ENCODE data around the gene DNAH8.

Gene DNAH8

DNA sequence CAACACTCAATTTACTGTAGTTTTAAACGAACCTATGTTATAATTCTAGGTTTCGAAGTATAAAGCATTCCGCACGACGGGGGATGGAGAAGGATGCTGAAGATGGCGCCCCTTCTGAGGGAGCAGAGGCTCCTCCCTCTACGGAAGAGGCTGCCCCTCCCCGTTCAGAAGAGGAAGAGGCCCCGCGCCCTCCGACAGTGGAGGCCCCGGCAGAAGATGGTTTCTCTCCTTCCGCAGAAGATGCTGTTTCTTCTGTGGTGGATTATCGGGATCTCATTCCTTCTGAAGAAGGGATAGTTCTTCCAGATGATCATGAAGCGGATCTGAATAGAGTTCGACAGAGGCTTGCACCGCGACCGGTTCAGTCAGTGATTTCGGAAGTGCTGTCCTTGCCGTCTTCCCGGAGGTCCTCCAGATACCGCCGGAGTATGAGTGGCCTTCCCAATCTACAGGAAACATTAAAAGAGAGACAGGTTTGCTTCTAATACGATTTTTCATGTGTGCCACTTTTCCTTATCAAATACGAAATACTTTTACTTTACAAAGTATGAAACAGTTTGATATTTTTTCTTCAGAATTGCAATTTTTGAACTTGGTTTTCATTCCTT is 7.7 kb downstream of the DNAH8 start:
- H3K27me3 ChIP-seq (ENCODE audit: control insufficient read depth in 1 of 2, insufficient read depth in 2 of 2, low read length in 2 of 2) = peaks cover 0 to 6% of the 10 kb centered on the region in 2 donors
- H3K9ac ChIP-seq (ENCODE audit: low read length in 2 of 2) = no peak overlapping the region
- no peak overlapping the region for H3K4me3 ChIP-seq (ENCODE audit: low read length in 2 of 2)
- H3K36me3 ChIP-seq (ENCODE audit: control insufficient read depth in 2 of 2, insufficient read depth in 2 of 2, low read length in 2 of 2) = no peaks in the 10 kb centered on the region
- H3K27ac ChIP-seq (ENCODE audit: low read length) = no peak overlapping the region
- no peaks in the 10 kb centered on the region for H3K9me3 ChIP-seq (ENCODE audit: control insufficient read depth in 2 of 2, low read length in 2 of 2)
- H3K4me1 ChIP-seq (ENCODE audit: control insufficient read depth, insufficient read depth, low read length) = no peaks in the 10 kb centered on the region

DNA sequence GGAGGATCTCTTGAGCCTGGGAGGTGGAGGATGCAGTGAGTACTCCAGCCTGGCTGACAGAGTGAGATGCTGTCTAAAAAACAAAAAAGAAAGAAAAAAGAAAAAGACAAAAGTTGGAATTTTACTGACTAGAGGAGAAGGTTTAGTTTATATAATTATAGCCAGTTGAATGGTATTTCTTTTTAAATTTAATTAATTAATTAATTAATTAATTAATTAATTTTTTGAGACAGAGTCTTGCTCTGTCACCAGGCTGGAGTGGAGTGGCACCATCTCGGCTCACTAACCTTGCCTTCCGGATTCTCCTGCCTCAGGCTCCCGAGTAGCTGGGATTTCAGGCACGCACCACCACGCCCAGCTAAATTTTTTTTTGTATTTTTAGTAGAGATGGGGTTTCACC is 8.7 kb downstream of the DNAH8 start:
- Histone ChIP-seq H3K27me3 (ENCODE audit: control insufficient read depth in 1 of 2, insufficient read depth in 2 of 2, low read length in 2 of 2) (peaks cover 0 to 6% of the 10 kb centered on the region in 2 donors), H3K4me1 (ENCODE audit: control insufficient read depth, insufficient read depth, low read length) (no peaks in the 10 kb centered on the region), H3K27ac (ENCODE audit: low read length) (no peak overlapping the region), H3K9me3 (ENCODE audit: control insufficient read depth in 2 of 2, low read length in 2 of 2) (no peaks in the 10 kb centered on the region), H3K4me3 (ENCODE audit: low read length in 2 of 2) (no peak overlapping the region), H3K36me3 (ENCODE audit: control insufficient read depth in 2 of 2, insufficient read depth in 2 of 2, low read length in 2 of 2) (no peaks in the 10 kb centered on the region), H3K9ac (ENCODE audit: low read length in 2 of 2) (no peak overlapping the region)

- Histone ChIP-seq H3K9ac (ENCODE audit: low read length in 2 of 2) (no peak overlapping the region), H3K4me1 (ENCODE audit: control insufficient read depth, insufficient read depth, low read length) (no peaks in the 10 kb centered on the region), H3K4me3 (ENCODE audit: low read length in 2 of 2) (no peak overlapping the region), H3K27ac (ENCODE audit: low read length) (no peak overlapping the region), H3K36me3 (ENCODE audit: control insufficient read depth in 2 of 2, insufficient read depth in 2 of 2, low read length in 2 of 2) (no peaks in the 10 kb centered on the region), H3K27me3 (ENCODE audit: control insufficient read depth in 1 of 2, insufficient read depth in 2 of 2, low read length in 2 of 2) (peaks cover 0 to 5% of the 10 kb centered on the region in 2 donors), H3K9me3 (ENCODE audit: control insufficient read depth in 2 of 2, low read length in 2 of 2) (no peaks in the 10 kb centered on the region)
Observed at GRCh38 chr6:38724343-38724742, 9.2 kb downstream of the DNAH8 start.

DNA sequence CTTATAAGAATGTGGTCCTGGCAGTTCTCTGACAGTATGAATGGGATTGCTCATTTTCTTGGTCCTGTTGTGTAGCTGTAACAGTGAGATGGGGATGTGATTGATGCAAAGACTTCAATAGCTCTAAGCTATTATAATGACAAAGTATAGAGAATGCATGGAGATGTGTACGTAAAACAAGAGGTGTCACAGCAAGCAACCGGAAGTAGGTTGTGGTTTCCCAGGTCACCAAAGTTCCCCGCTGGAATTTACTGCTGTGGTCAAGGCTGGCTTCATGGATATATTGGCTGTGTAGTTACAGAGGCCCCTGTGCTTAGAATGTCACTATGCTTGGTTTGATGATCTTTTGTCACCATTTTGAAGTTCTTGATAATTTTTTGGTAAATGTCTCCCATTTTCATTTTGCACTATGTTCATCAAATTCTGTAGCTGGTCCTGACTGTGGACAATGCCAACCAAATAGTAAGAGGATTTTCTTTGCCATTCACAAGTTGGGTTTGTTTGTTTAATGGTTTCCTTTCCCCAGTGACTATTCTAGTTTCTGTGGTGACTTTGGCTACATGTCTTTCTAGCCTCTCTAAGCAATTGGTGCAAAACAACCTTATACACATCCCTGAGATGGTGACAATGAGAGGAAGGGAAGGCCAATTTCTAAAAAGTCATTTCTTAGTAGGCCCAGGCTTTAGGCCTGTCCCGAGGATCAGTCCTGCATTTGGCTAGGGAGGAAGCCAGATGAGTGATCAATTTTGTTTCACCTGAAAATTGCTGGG is 10.5 kb downstream of the DNAH8 start:
- Histone ChIP-seq H3K9me3 (ENCODE audit: control insufficient read depth in 2 of 2, low read length in 2 of 2) (no peaks in the 10 kb centered on the region), H3K9ac (ENCODE audit: low read length in 2 of 2) (no peak overlapping the region), H3K36me3 (ENCODE audit: control insufficient read depth in 2 of 2, insufficient read depth in 2 of 2, low read length in 2 of 2) (no peaks in the 10 kb centered on the region), H3K27ac (ENCODE audit: low read length) (no peak overlapping the region), H3K27me3 (ENCODE audit: control insufficient read depth in 1 of 2, insufficient read depth in 2 of 2, low read length in 2 of 2) (no peaks in the 10 kb centered on the region), H3K4me1 (ENCODE audit: control insufficient read depth, insufficient read depth, low read length) (no peaks in the 10 kb centered on the region), H3K4me3 (ENCODE audit: low read length in 2 of 2) (no peak overlapping the region)

GRCh38 chr6:38728203-38728602 is 13.1 kb downstream of the DNAH8 start:
- Histone ChIP-seq H3K9me3 (ENCODE audit: control insufficient read depth in 2 of 2, low read length in 2 of 2) (no peaks in the 10 kb centered on the region), H3K4me3 (ENCODE audit: low read length in 2 of 2) (no peak overlapping the region), H3K27me3 (ENCODE audit: control insufficient read depth in 1 of 2, insufficient read depth in 2 of 2, low read length in 2 of 2) (no peaks in the 10 kb centered on the region), H3K4me1 (ENCODE audit: control insufficient read depth, insufficient read depth, low read length) (no peaks in the 10 kb centered on the region), H3K9ac (ENCODE audit: low read length in 2 of 2) (no peak overlapping the region), H3K36me3 (ENCODE audit: control insufficient read depth in 2 of 2, insufficient read depth in 2 of 2, low read length in 2 of 2) (no peaks in the 10 kb centered on the region), H3K27ac (ENCODE audit: low read length) (no peak overlapping the region)

GRCh38 chr6:38730140-38730862 is 15.2 kb downstream of the DNAH8 start:
- Histone ChIP-seq H3K4me3 (ENCODE audit: low read length in 2 of 2) (no peak overlapping the region), H3K36me3 (ENCODE audit: control insufficient read depth in 2 of 2, insufficient read depth in 2 of 2, low read length in 2 of 2) (no peaks in the 10 kb centered on the region), H3K4me1 (ENCODE audit: control insufficient read depth, insufficient read depth, low read length) (no peaks in the 10 kb centered on the region), H3K9me3 (ENCODE audit: control insufficient read depth in 2 of 2, low read length in 2 of 2) (no peaks in the 10 kb centered on the region), H3K27ac (ENCODE audit: low read length) (no peak overlapping the region), H3K9ac (ENCODE audit: low read length in 2 of 2) (no peak overlapping the region), H3K27me3 (ENCODE audit: control insufficient read depth in 1 of 2, insufficient read depth in 2 of 2, low read length in 2 of 2) (no peaks in the 10 kb centered on the region)

DNA sequence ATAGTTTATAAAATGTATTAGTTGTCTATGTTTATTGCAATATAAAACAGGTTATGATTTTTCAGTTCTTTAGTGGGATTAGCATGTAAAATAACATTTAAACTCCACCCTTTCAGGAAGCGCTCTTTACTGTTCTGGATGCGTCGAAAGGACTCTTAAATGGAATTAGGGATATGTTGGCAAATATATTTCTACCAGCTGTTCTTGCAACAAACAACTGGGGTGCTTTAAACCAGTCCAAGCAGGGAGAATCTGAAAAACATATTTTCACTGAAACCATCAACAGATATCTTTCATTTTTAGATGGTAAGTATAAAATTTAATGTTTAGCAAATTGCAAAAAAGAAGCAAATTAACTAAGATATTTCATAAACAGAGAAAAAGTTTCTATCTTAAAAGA is 21.8 kb downstream of the DNAH8 start:
- no peak overlapping the region for H3K4me3 ChIP-seq (ENCODE audit: low read length in 2 of 2)
- no peak overlapping the region for H3K27ac ChIP-seq (ENCODE audit: low read length)
- H3K9me3 ChIP-seq (ENCODE audit: control insufficient read depth in 2 of 2, low read length in 2 of 2) = no peaks in the 10 kb centered on the region
- H3K9ac ChIP-seq (ENCODE audit: low read length in 2 of 2) = no peak overlapping the region
- no peaks in the 10 kb centered on the region for H3K36me3 ChIP-seq (ENCODE audit: control insufficient read depth in 2 of 2, insufficient read depth in 2 of 2, low read length in 2 of 2)
- no peaks in the 10 kb centered on the region for H3K4me1 ChIP-seq (ENCODE audit: control insufficient read depth, insufficient read depth, low read length)
- no peaks in the 10 kb centered on the region for H3K27me3 ChIP-seq (ENCODE audit: control insufficient read depth in 1 of 2, insufficient read depth in 2 of 2, low read length in 2 of 2)

- H3K4me1 ChIP-seq (ENCODE audit: control insufficient read depth, insufficient read depth, low read length) = no peaks in the 10 kb centered on the region
- H3K9me3 ChIP-seq (ENCODE audit: control insufficient read depth in 2 of 2, low read length in 2 of 2) = no peaks in the 10 kb centered on the region
- H3K27ac ChIP-seq (ENCODE audit: low read length) = no peak overlapping the region
- no peaks in the 10 kb centered on the region for H3K36me3 ChIP-seq (ENCODE audit: control insufficient read depth in 2 of 2, insufficient read depth in 2 of 2, low read length in 2 of 2)
- H3K9ac ChIP-seq (ENCODE audit: low read length in 2 of 2) = no peak overlapping the region
- no peak overlapping the region for H3K4me3 ChIP-seq (ENCODE audit: low read length in 2 of 2)
- H3K27me3 ChIP-seq (ENCODE audit: control insufficient read depth in 1 of 2, insufficient read depth in 2 of 2, low read length in 2 of 2) = no peaks in the 10 kb centered on the region
Observed at GRCh38 chr6:38738261-38738660, 23.1 kb downstream of the DNAH8 start.

DNA sequence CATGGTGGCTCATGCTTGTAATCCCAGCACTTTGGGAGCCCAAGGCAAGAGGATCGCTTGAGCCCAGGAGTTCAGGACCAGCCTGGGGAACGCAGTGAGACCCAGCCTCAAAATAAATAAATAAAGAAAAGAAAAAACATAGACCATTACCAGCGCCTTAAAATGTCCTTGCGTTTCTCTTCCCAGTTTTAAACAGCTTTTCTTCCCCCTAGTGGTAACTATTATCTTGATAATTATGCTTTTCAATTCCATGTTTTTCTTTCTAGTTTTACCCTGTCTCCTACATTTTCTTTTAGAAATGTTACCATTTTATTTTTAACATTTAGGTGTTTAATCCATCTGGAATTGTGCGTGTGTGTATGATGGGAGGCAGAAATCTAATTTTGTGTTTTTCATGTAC is 24.4 kb downstream of the DNAH8 start:
- no peak overlapping the region for H3K4me3 ChIP-seq (ENCODE audit: low read length in 2 of 2)
- no peaks in the 10 kb centered on the region for H3K36me3 ChIP-seq (ENCODE audit: control insufficient read depth in 2 of 2, insufficient read depth in 2 of 2, low read length in 2 of 2)
- no peak overlapping the region for H3K9ac ChIP-seq (ENCODE audit: low read length in 2 of 2)
- no peak overlapping the region for H3K27ac ChIP-seq (ENCODE audit: low read length)
- H3K27me3 ChIP-seq (ENCODE audit: control insufficient read depth in 1 of 2, insufficient read depth in 2 of 2, low read length in 2 of 2) = no peaks in the 10 kb centered on the region
- no peaks in the 10 kb centered on the region for H3K9me3 ChIP-seq (ENCODE audit: control insufficient read depth in 2 of 2, low read length in 2 of 2)
- H3K4me1 ChIP-seq (ENCODE audit: control insufficient read depth, insufficient read depth, low read length) = no peaks in the 10 kb centered on the region

DNA sequence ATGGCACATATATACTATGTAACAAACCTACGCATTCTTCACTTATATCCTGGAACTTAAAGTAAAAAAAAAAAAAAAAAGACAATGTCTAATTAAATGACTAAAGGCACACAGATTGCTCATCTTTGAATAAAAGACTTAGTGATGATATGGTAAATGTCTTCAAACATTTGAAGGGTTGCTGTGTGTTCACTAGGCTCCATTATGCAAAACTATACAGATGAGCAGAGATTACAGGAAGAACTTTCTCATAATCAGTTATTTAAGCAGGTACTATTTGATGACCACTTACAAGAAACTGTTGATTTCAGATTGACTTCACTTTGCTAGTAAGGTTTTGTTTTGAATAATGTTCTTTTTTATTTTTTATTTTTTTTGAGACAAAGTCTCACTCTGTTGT is 34.4 kb downstream of the DNAH8 start:
- H3K27me3 ChIP-seq (ENCODE audit: control insufficient read depth in 1 of 2, insufficient read depth in 2 of 2, low read length in 2 of 2) = no peaks in the 10 kb centered on the region
- no peaks in the 10 kb centered on the region for H3K36me3 ChIP-seq (ENCODE audit: control insufficient read depth in 2 of 2, insufficient read depth in 2 of 2, low read length in 2 of 2)
- H3K4me3 ChIP-seq (ENCODE audit: low read length in 2 of 2) = no peak overlapping the region
- no peak overlapping the region for H3K27ac ChIP-seq (ENCODE audit: low read length)
- no peaks in the 10 kb centered on the region for H3K4me1 ChIP-seq (ENCODE audit: control insufficient read depth, insufficient read depth, low read length)
- no peaks in the 10 kb centered on the region for H3K9me3 ChIP-seq (ENCODE audit: control insufficient read depth in 2 of 2, low read length in 2 of 2)
- no peak overlapping the region for H3K9ac ChIP-seq (ENCODE audit: low read length in 2 of 2)

Measured in stomach smooth muscle (tissue), 2 donors.